HG02759 (cell line): Measurements from ENCODE around the gene POU2F2.
A peak's percentile ranks its signal among the peaks of the same experiment; 100 is the strongest.

Experiments used
- ATAC-seq: cut with Tn5 transposase; IDR thresholded peaks from one replicate; pipeline ENCODE4 v1.9.1; 2021; ENCODE audit warnings: mild to moderate bottlenecking, moderate library complexity; ENCODE audit not compliant: unreplicated experiment

Gene POU2F2

DNA sequence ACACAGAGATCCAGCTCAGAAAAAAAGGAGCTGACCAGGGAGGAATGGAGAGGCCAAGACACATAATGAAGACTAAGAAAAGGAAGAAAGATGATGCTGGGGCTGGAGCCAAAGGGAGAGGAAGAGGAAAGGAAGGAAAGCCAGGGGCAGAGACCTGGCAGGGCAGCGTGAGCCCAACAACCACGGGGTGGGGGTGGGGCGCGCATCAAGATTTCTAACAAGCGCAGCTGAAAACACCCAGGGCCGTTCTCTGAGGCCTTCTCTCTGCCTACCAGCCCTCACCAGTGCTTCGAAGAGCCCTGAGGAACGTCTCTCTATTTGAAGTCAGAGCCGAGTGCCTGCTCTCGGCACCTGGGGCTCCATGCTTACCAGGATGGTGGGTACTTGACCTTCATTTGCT lies 23.6 kb upstream of the POU2F2 start:
- no peak for ATAC-seq

- ATAC-seq = no peak
These were observed 22.5 kb upstream of the POU2F2 start for GRCh38 chr19:42154471-42155323.

GRCh38 chr19:42153672-42154433 lies 21.6 kb upstream of the POU2F2 start:
- ATAC-seq = no peak

DNA sequence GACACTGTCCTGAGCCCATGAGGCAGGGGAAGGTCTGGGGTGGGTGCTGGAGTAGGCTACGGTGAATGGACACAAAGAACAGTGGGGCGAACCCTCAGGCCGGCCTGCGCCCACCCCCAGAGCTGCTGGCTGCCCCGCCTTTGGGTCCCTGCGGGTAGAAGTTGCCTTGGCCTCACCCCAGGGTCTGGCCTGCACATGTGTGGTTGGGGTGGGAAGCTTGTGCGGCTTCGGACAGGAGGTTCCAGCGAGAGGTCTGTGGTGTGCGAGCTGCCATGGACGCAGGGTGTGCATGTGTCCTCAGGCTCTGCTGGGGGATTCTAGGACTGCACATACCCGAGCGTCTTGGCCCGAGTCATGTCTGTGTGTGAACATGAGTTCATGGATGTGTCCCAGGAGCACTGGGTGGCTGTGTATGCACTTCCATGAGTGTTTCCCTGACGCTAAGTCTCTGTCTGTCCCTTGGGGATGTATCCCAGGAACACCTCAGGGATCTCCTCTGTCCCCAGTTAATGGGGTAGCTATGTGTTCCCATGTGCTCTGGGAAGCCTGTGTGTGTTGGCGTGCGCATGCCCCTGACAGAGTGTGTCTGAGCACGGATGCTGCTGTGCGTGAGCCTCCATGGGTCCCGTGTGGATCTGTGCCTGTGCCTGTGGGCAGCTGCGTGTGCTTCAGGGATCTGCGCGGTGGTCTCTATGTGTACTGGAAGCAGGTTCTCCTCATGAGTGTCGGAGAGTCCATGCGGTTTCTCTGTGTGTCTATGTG lies 20.8 kb upstream of the POU2F2 start:
- ATAC-seq = no peak

- no peak for ATAC-seq
These were observed 19.8 kb upstream of the POU2F2 start for GRCh38 chr19:42151782-42152684.

GRCh38 chr19:42150911-42151361 lies 18.7 kb upstream of the POU2F2 start:
- no peak for ATAC-seq

DNA sequence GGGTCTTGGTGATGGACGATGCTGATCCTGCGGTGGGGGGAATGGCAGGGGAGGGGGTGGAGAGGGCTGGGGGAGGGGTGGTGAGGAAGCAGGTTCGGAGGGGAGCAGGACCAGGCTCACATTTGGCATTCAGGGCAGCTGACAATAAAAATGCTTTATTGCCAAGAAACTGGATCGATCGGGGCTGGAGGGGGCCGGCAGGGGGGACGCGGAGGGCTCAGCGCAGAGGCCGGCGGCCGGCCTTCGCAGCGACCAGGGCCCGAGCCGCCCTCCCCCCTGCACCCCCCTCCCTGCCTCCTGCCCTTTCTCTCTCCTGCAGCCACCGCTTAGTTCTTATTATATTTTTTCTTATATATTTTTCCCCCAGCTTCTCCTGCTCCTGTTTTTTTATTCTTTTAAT lies 18.1 kb upstream of the POU2F2 start:
- ATAC-seq = no peak

DNA sequence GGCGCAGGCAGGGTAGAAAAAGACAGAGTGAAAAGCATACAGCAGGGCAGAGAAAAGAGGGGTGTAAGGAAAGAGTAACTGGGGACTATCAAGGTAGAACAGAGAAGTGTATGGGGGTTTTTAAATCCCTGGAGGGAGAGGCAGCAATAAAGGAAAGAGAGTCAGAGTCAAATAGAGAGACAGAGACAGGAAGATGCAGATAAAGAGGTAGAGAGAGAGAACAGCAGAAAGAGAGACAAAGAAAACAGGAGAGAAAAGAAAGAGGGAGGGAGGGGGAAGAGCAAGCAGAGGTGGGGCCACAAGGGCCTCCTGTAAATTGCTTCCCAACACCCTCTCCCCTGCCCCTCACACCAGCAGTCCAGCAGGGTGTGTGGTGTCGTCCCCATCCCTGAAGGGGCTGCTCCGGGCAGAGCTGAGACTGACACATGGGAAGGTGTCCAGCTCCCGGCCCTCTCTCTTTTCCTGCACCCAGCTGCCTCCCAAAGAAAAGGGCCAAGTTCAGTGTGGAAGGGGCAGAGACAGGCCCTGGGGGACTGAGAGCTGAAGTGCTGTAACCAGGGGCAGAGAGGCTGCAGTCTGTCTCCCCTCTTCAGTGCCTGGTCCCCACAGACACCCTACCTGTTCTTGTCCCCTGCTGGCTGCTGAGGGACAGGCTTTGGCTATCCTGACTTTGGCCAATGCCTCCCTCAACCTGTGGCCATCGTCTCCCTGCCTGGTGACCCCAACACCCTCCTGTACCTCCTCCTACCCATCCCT lies 17.4 kb upstream of the POU2F2 start:
- no peak for ATAC-seq

DNA sequence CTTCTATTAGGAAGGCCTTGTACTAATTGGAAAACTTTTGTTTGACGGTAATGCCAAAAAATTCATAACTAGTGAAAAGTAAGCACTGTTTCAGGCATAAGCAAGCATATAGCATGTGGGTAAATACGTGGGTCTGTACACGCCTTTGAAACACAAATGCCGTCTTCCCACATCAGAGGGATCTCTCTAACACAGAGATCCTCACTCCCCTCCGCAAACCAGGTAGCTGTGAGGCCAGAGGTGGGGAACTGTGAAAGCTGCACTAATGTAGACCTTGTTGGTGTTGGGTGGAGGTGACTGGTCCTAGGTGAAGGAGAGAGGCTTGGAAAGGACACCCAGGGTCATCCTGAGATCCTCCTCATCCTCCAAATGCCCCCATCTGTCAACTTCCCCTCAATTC lies 16.0 kb upstream of the POU2F2 start:
- ATAC-seq = no peak

GRCh38 chr19:42143341-42144234 lies 11.3 kb upstream of the POU2F2 start:
- ATAC-seq = no peak

DNA sequence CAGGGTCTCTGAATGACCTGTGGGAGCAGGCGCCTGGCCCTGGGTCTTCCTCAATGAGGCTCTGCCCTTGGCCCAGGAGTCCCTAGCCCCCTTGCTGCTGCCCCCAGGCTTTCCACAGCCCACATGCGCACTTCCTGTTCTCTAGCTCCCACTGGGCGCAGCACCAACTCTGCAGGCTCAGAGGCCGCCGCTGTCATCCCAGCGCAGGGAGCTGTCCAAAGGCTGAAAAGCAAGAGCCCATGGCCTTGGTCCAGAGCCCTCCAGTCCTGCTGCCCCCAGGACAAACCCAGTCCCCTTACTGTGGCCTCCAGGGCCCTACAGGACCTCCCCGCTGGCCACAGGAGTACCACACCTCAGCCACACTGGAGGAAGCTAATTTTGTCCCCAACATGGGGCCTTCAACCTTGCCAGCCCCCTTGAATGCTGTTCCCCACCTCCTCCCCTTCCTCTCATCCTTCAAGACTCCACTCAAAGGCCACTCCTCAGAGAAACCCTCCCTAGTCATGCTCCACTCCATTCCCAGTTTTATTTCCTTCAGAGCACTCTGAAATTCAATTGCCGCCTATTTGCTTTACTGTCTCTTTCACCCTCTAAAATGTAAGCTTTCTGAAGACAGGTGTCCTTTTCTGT lies 8.0 kb upstream of the POU2F2 start:
- no peak for ATAC-seq

DNA sequence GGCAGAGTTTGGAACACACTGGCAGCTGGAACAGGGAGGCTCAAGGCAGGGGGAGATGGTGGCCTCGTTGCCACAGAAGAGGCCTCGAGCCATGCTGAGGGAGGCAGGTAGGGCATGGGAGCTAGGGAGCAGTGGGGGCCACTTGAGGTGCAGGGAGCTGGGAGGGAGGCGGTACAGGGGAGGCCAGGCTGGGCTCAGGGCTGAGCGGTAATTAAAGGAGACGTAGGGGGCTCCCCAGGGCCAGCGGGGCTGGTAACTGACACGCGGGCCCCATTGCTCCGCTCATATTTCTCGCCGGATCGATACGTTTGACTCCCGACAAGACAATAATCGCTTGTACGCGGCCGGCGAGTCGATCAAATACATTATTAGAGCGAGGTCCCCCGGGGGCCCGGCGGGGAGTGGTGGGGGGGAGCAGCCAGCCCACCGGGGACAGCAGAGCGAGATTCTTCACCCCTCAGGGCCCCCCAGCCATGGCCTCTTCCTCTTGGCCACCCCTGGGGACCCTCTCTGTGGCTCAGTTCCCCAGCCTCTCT lies 2.4 kb upstream of the POU2F2 start:
- no peak for ATAC-seq

DNA sequence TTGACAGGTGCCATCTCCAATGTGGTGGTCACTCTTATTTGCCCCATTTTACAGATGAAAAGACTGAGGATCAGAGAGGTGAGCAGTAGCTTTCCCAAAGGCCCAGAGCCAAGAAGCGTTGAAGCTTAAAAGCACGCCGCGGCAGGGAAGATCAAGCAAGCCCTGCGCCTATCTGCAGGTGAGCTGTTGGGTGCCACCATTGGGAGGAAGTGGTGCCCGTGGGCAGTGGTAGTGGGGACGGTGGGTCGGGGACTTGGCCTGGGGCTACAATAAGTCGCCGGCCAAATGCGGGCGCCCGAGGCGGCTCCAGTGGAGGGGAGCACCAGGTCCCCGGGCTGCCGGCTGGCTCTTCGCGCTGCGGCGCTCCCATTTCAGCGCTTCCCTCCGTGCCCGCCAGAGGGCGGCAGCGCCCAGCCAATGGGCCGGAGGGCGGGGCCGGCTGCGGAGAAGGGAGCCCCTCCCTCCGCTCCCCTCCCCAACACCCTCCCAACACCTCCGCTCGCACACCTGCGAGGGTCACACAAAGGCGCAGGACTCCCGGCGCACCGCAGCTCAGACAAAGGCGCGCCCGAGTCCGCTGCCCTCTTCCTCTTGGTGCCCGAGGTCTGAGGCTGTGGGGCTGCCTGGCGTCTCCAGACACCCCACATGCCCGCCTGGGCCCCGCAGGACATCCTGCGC lies 744 bp upstream of the POU2F2 start:
- peak; percentile 43 for ATAC-seq

- no peak for ATAC-seq
These were observed 857 bp downstream of the POU2F2 start for GRCh38 chr19:42131149-42132029.

- ATAC-seq = no peak
These were observed 2.0 kb downstream of the POU2F2 start for GRCh38 chr19:42130254-42130573.

DNA sequence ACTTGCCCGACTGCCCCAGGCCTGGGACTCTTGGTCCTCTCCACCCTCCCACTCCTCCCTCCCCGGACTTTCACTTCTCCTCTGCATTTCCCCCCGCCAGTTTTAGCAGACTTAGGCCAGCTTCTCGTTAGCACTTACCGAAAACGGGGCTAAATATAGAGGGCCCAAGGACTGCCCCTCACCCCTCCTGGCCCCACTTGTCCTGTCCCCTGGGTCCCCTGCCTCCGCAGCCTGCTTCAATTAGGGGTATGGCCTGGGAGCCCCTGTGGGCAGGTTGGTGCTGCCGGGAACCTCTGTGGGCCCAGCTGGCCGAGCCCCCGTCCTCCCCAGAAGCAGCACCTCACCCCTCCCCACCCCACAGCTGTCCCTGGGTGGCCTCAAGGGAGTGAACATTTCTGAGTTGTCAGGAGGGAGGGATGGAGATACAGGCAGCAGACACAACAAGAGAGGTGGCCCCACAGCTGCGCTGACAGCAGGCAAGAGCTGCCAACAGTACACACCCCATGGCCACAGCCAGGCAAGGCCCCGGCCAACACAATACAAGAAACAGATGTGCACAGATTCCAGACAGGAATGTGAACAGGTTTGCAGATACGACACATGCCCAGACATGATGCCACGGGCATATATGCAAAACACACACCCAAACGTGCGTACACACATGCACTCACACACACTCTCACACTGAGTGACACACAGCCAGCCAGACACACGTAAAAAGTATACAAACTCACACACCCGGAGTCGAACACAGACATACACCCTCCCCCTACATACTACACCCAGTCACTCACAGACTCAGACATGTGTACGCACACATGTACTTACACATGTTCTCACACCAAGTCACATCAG lies 2.6 kb downstream of the POU2F2 start:
- ATAC-seq = peak; percentile 61
